ENCODE measurements around the gene ARRDC5.
A peak's percentile ranks its signal among the peaks of the same experiment; 100 is the strongest.
"Not testable (repeated sequence)": the region's sequence is repeated elsewhere in the genome, so short reads cannot be mapped to it uniquely, and the experiment has no call there.

The ARRDC5 gene

GRCh38 chr19:4909897-4910593 lies 7.3 kb upstream of the ARRDC5 start:
- DNase-seq: peak; percentile 92

GRCh38 chr19:4909156-4909896 lies 6.6 kb upstream of the ARRDC5 start, which contains the start of gene UHRF1:
UHRF1 (plus strand) TSS chr19:4909501; CDS start chr19:4910886, 1,385 bp downstream.
- DNase-seq: peak; percentile 23

- DNase-seq: no peak
These were observed 6.1 kb upstream of the ARRDC5 start for GRCh38 chr19:4908781-4909155.

- no peak for DNase-seq
These were observed 5.7 kb upstream of the ARRDC5 start for GRCh38 chr19:4908360-4908759.

GRCh38 chr19:4906963-4907362 lies 4.3 kb upstream of the ARRDC5 start:
- no peak for DNase-seq

- no peak for DNase-seq
These were observed 1.8 kb upstream of the ARRDC5 start for GRCh38 chr19:4904481-4904880.

GRCh38 chr19:4900879-4901278 lies 1.8 kb downstream of the ARRDC5 start:
- not testable (repeated sequence) for DNase-seq

GRCh38 chr19:4897146-4897545 lies 5.5 kb downstream of the ARRDC5 start:
- no peak for DNase-seq

GRCh38 chr19:4896372-4896771 lies 6.3 kb downstream of the ARRDC5 start:
- no peak for DNase-seq

GRCh38 chr19:4892962-4893361 lies 9.7 kb downstream of the ARRDC5 start:
- DNase-seq: not testable (repeated sequence)

GRCh38 chr19:4891066-4891465 lies 11.6 kb downstream of the ARRDC5 start:
- no peak for DNase-seq

- DNase-seq: no peak
These were observed 13.5 kb downstream of the ARRDC5 start for GRCh38 chr19:4889034-4889815.

GRCh38 chr19:4887803-4888202 lies 14.9 kb downstream of the ARRDC5 start:
- DNase-seq: not testable (repeated sequence)

GRCh38 chr19:4884993-4885392 lies 17.7 kb downstream of the ARRDC5 start:
- DNase-seq: not testable (repeated sequence)

GRCh38 chr19:4882874-4883273 lies 19.8 kb downstream of the ARRDC5 start:
- not testable (repeated sequence) for DNase-seq

GRCh38 chr19:4879041-4879440 lies 23.7 kb downstream of the ARRDC5 start:
- DNase-seq: no peak

GRCh38 chr19:4878491-4878968 lies 24.2 kb downstream of the ARRDC5 start:
- no peak for DNase-seq

GRCh38 chr19:4877753-4878490 lies 24.8 kb downstream of the ARRDC5 start:
- DNase-seq: no peak

GRCh38 chr19:4873930-4874329 lies 28.8 kb downstream of the ARRDC5 start:
- DNase-seq: no peak

- no peak for DNase-seq
These were observed 31.0 kb downstream of the ARRDC5 start for GRCh38 chr19:4871711-4872110.

GRCh38 chr19:4870025-4870700 lies 32.5 kb downstream of the ARRDC5 start:
- no peak for DNase-seq

GRCh38 chr19:4868286-4868834 lies 34.3 kb downstream of the ARRDC5 start:
- no peak for DNase-seq

All from activated T-cell treated with anti-CD3 and anti-CD28 coated beads, Interleukin-2, amount 50 U/mL, for 1 hour (primary cell).